Smooth muscle cell of trachea (primary cell): ENCODE results near the gene FBRS. TPM values are rescaled to one million over a fixed set of nuclear protein-coding genes. Genes with fewer than 3 reads are reported as not detected.

Source experiments
- total RNA-seq: library from RNA; depleted of rRNA; stranded (reverse); fragments of >200 nt; gene quantifications from 2 replicates; pipeline ENCODE4 v1.2.1, GENCODE V29; 2014

Gene FBRS
- 23.2 and 24.4 TPM in 2 replicates for total RNA-seq

DNA sequence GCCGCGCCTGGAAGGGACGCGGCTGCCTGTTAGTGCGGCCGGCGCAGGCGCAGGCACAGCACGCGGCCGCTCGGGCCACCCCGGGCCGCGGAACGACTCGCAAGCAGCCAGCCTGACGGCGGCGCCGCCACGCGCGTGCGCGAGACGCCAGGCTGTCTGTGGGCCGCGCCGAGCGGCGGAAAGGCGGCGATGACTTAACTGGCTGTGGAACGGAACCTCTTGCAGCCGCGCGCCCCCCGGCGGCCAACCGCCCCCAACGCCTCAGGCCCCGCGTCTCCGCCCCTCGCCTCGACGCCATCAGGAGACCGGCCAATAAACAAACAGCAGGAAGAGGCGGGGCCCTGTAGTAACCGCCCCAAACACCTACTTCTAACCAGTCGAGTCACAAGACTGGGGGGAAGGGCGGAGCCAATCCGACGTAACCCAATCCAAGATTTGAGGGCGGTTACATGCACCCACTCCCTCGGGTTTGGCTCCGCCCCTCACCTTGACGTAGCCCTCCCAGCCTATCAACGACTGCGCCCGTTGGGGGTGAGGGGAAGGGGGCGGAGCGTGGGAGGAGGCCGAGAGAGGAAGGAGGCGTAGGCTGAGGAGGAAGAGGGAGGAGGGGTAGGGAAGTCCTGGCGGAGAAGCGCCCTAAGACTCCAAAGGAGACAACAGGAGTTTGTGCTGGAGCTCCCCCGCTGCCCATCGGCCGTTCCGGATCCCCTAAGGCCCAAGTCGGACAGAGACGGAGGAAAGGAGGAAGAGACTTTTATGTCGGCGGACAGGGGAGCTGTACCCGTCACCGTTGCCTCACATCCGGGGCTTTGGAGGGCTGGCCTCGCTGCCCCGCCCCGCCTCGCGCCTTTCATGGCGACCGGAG lies at the start of gene FBRS:
TSS of gene FBRS (plus strand) at position 566 of the 865 bp plus-strand sequence. CDS start 1,088 bp downstream, outside the sequence.

DNA sequence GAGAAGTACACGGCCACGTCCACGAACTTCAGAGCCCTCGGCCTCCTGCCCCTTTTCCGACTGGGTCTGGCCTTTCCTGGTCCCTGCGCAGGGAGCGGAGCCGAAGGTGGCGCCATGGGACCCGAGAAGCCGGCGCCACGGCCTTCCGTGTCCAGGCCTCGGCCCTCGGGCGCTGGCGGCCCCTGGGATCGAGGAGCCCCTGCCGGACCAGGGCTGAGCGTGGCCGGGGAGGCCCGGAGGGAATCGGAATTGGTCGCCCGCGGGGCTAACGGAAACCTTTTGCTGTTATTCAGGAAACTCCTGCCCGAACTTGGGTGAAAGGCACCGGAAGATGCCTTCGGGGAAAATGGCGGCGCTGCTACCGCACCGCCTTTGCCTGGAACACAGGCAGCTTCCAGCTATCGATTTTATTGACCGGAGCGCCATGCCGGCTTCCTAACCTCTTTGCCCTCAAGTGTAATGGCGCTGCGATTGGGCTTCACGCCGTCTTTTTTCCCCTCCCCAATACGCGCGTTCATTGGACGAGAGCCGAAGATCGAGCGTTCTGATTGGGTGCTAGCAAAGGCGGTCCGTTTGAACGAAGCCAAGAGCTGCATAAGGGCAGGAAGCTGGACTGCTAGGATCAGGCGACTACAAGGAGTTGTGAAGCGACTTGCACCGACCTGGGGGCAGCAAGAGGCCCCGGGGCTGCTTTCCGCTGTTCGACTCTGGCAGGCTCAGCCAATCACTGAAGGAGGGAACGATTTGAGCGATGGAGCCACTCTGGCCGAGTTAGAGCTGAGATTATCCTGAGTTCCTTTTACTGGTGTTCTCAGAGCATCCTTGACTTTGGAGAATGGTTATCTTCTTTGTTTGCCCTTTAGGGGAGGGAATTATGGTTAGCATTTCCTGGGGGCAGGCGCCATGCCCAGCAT lies 48.0 kb upstream of the FBRS start, which contains the start of gene ZNF689:
TSS of gene ZNF689 (minus strand) at position 464 of the 914 bp plus-strand sequence. CDS start at position 116, 348 bp downstream.

DNA sequence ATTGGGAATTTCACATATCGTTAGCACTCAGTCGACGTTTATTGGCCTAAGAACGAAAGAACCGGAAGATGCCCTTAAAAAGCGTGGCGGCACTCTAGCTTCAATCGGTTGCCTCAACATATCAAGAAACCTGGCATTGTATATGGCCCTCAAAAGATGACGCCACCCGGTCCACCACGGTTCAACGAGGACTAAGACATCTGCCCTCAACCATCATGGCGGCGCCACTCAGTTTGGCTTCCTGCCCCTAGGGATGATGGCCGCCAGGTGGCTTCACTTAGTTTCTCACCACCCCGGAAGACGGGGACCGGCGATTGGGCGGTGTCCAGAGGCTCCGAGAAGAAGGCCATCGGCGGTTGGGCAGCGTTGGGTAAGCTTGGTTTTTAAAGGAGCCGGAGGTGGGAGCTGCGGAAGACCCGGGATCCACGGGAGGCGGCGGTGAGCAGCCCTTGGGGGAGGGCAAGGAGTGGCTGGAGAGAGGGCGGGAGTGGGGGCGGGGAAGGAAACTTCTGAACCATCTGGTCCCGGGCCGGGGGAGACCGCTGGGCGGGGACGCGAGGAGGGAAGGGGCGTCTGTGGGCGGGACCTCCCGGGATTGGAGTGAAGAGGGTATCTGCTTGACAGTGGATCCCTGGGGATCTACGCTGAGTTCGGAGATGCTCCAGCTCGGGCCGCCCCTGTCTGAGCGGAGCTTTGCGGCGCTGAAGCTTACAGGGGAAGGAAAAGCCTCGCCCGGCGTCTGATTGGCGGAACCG lies 7.7 kb upstream of the FBRS start, which contains the start of gene PRR14:
TSS of gene PRR14 (plus strand) at position 592 of the 755 bp plus-strand sequence. CDS start 686 bp downstream, outside the sequence.

DNA sequence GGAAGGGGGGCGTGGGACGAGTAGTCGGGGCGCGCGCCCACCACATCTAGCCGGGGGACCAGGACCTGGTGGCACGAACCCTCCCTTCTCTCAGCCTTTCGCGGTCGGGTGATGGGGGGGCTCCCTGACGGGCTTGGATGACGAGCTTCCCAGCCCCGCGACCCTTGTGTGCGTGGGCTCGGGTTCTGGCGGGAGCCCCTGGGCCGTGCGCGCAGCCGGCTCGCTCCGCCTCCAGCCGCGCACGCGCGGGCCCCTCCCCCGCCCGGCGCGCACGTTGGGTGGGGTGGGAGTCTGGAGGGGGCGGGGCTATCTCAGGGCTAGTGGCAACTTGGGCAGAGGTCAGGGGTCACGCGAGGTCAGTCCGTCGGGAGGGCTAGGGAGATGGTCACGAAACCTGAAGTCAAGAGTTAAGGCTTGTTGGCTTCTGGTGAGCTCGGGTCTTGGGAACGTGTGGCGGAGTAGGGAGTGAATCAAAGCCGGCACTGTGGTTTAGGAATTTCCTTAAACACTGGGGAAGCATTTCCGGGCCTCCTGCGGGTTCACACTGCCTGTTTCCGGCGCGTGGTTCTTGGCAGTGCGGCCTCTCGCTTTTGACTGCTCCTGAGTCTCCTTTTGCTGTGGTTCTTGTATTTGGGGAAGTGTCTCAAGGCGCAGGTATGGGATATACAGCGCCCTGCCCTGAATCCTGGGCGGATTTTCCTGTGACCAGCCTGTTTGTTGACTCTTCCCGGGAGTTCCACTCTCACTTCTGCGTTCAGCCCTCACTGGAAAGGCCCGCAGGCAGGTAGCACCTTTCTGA lies 40.8 kb downstream of the FBRS start, which contains the start of gene SRCAP:
TSS of gene SRCAP (plus strand) at position 356 of the 799 bp plus-strand sequence. CDS start 1,654 bp downstream, outside the sequence.

Other genes with a start within 250 kb of the FBRS start
- 7.9 and 16.9 TPM in 2 replicates for gene DCTPP1, start 228.4 kb upstream of the FBRS start, total RNA-seq
- 14.0 and 14.7 TPM in 2 replicates for gene SEPHS2, start 212.6 kb upstream of the FBRS start, total RNA-seq
- gene ITGAL, start 185.7 kb upstream of the FBRS start, total RNA-seq = under 0.01 TPM in 1 of 2 replicates, not detected in the other
- 14.3 and 27.5 TPM in 2 replicates for gene ZNF768, start 131.9 kb upstream of the FBRS start, total RNA-seq
- gene ZNF747, start 123.6 kb upstream of the FBRS start, total RNA-seq = 9.9 and 19.4 TPM in 2 replicates
- 6.3 and 6.5 TPM in 2 replicates for gene ZNF764, start 100.1 kb upstream of the FBRS start, total RNA-seq
- gene ZNF688, start 86.7 kb upstream of the FBRS start, total RNA-seq = 13.2 and 13.6 TPM in 2 replicates
- 6.4 and 8.3 TPM in 2 replicates for gene ZNF785, start 72.7 kb upstream of the FBRS start, total RNA-seq
- 5.4 and 7.1 TPM in 2 replicates for gene ZNF689, start 48.0 kb upstream of the FBRS start, total RNA-seq
- 4.8 and 8.8 TPM in 2 replicates for gene PRR14, start 7.5 kb upstream of the FBRS start, total RNA-seq
- gene SRCAP, start 40.7 kb downstream of the FBRS start, total RNA-seq = 26.8 and 30.9 TPM in 2 replicates
- 20.5 and 26.9 TPM in 2 replicates for gene PHKG2, start 90.0 kb downstream of the FBRS start, total RNA-seq
- gene CFAP119, start 103.6 kb downstream of the FBRS start, total RNA-seq = 0.66 and 2.9 TPM in 2 replicates
- gene RNF40, start 103.9 kb downstream of the FBRS start, total RNA-seq = 81.9 and 103 TPM in 2 replicates
- 10.5 and 14.7 TPM in 2 replicates for gene ZNF629, start 128.8 kb downstream of the FBRS start, total RNA-seq
- gene BCL7C, start 235.6 kb downstream of the FBRS start, total RNA-seq = 40.5 and 50.5 TPM in 2 replicates
- gene CTF1, start 238.2 kb downstream of the FBRS start, total RNA-seq = 3.3 and 6.1 TPM in 2 replicates